DND-41 (cell line): ENCODE data around the gene PNLDC1.

Experiments
- ATAC-seq: fragments of 200-7000 bp; cut with Tn5 transposase; 3 replicates; pipeline ENCODE4 v1.9.1; 2021; ENCODE audit warnings: low read depth; ENCODE audit not compliant: insufficient read depth
- DNase-seq: peaks from one replicate; pipeline ENCODE4 v3.0.0-alpha.2; 2020
- H2AFZ ChIP-seq: 2 replicates; pipeline ENCODE4 v1.6.0; 2012; ENCODE audit warnings: low read depth, low read length
- H3K27ac ChIP-seq: 2 replicates; pipeline ENCODE4 v1.5.1; 2012; ENCODE audit warnings: low read length, inconsistent platforms
- H3K27me3 ChIP-seq: fragments of 200-600 bp; sonication (generic); 2 replicates; pipeline ENCODE4 v1.6.0; 2012; ENCODE audit warnings: low read length, mild to moderate bottlenecking, inconsistent platforms; ENCODE audit not compliant: insufficient read depth, poor library complexity
- H3K36me3 ChIP-seq: 2 replicates; pipeline ENCODE4 v1.5.1; 2012; ENCODE audit warnings: low read length, inconsistent platforms; ENCODE audit not compliant: insufficient read depth
- H3K4me1 ChIP-seq: 2 replicates; pipeline ENCODE4 v1.5.1; 2012; ENCODE audit warnings: mild to moderate bottlenecking, low read length; ENCODE audit not compliant: insufficient read depth
- H3K4me2 ChIP-seq: 2 replicates; pipeline ENCODE4 v1.6.0; 2012; ENCODE audit warnings: mild to moderate bottlenecking, moderate library complexity, low read length, inconsistent platforms; ENCODE audit not compliant: insufficient read depth
- H3K4me3 ChIP-seq, 2 experiments: fragments of 200-600 bp in 1 of 2; shearing (Covaris generic) in 1 of 2; 2 replicates each; pipeline ENCODE4 v1.5.1; 2012 to 2016; ENCODE audit warnings: inconsistent platforms in 2 of 2, low read length in 2 of 2, mild to moderate bottlenecking in 2 of 2, low read depth in 1 of 2, moderate library complexity in 1 of 2
- H3K79me2 ChIP-seq: 2 replicates; pipeline ENCODE4 v1.6.0; 2012; ENCODE audit warnings: low read length, inconsistent platforms; ENCODE audit not compliant: insufficient read depth
- H3K9ac ChIP-seq: 2 replicates; pipeline ENCODE4 v1.6.0; 2012; ENCODE audit warnings: low read depth, mild to moderate bottlenecking, inconsistent platforms, low read length, moderate library complexity
- H3K9me3 ChIP-seq: 2 replicates; pipeline ENCODE4 v1.5.1; 2012; ENCODE audit warnings: low read length, moderate library complexity, mild to moderate bottlenecking, inconsistent platforms; ENCODE audit not compliant: insufficient read depth, severe bottlenecking
- H4K20me1 ChIP-seq: 2 replicates; pipeline ENCODE4 v1.6.0; 2012; ENCODE audit warnings: low read length; ENCODE audit not compliant: insufficient read depth
- EZH2 ChIP-seq: IDR thresholded peaks from 3 replicates; pipeline ENCODE4 v1.6.1; 2012; ENCODE audit warnings: borderline replicate concordance, low read depth, mild to moderate bottlenecking, moderate library complexity, low read length, inconsistent platforms; ENCODE audit not compliant: severe bottlenecking
- TF ChIP-seq, protein P1 (sequence below): IDR thresholded peaks from 2 replicates; pipeline ENCODE4 v1.5.1; 2012; ENCODE audit warnings: borderline replicate concordance, low read length, moderate library complexity, mild to moderate bottlenecking; ENCODE audit not compliant: poor library complexity, severe bottlenecking; ENCODE audit errors: extremely low read depth

PNLDC1 gene

DNA sequence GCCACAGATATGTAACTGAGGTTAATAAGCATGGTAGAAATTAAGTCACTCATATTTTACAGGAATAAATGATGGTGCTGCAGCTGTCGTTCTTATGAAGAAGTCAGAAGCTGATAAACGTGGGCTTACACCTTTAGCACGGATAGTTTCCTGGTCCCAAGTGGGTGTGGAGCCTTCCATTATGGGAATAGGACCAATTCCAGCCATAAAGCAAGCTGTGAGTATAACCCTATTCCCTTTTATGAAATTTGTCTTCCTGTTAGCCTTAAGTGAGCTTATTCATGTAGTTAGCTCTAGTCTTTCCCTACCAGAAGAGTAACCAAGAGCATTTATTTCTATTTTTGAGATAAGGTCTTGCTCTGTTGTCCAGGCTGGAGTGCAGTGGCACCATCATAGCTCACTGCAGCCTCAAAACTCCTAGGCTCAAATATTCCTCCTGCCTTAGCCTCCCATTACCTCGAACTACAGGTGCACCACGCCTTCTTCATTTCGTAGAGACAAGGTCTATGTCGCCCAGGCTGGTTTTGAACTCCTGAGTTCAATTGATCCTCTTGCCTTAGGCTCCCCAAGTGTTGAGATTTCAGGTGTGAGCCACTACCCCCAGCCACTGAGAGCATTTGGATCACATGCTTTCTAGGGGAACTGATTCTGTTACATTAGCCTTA is 22.7 kb upstream of the PNLDC1 start:
- H3K4me3 ChIP-seq: no peak overlapping the region
- no peak overlapping the region for H3K9ac ChIP-seq
- H2AFZ ChIP-seq: no peak overlapping the region
- H3K36me3 ChIP-seq: peaks cover 98% of the 10 kb centered on the region
- H3K4me2 ChIP-seq: no peak overlapping the region
- no peak for DNase-seq
- peak; percentile 30 for ATAC-seq
- H3K4me1 ChIP-seq: peaks cover 1% of the 10 kb centered on the region; the same call in 1 of the 2 replicates
- H3K27ac ChIP-seq: no peak overlapping the region
- H4K20me1 ChIP-seq: peaks cover 19% of the 10 kb centered on the region; the same call in 1 of the 2 replicates
- no peaks in the 10 kb centered on the region for H3K27me3 ChIP-seq
- TF ChIP-seq, protein P1, sequence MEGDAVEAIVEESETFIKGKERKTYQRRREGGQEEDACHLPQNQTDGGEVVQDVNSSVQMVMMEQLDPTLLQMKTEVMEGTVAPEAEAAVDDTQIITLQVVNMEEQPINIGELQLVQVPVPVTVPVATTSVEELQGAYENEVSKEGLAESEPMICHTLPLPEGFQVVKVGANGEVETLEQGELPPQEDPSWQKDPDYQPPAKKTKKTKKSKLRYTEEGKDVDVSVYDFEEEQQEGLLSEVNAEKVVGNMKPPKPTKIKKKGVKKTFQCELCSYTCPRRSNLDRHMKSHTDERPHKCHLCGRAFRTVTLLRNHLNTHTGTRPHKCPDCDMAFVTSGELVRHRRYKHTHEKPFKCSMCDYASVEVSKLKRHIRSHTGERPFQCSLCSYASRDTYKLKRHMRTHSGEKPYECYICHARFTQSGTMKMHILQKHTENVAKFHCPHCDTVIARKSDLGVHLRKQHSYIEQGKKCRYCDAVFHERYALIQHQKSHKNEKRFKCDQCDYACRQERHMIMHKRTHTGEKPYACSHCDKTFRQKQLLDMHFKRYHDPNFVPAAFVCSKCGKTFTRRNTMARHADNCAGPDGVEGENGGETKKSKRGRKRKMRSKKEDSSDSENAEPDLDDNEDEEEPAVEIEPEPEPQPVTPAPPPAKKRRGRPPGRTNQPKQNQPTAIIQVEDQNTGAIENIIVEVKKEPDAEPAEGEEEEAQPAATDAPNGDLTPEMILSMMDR: no peak
- no peak for TF ChIP-seq EZH2
- no peaks in the 10 kb centered on the region for H3K9me3 ChIP-seq
- H3K79me2 ChIP-seq: peaks cover 26% of the 10 kb centered on the region

DNA sequence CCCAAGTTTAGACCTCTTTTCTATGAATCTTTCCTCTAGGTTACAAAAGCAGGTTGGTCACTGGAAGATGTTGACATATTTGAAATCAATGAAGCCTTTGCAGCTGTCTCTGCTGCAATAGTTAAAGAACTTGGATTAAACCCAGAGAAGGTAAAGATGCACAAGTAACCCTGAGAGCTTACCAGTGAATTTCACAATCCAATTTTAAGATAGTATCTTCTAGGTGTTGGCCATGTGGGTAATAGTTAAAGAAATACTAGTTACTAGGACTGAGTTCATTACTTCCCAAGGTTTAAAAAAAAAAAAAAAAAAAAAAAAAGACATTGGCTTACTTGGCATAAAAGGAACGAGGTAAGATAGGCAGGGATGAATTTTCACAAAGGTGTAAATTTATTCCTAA is 21.9 kb upstream of the PNLDC1 start:
- ATAC-seq: no peak
- Histone ChIP-seq H3K9ac (no peak overlapping the region), H3K36me3 (peaks cover 98% of the 10 kb centered on the region), H4K20me1 (peaks cover 27% of the 10 kb centered on the region; the same call in 1 of the 2 replicates), H3K4me2 (no peak overlapping the region), H3K27me3 (no peaks in the 10 kb centered on the region), H2AFZ (no peak overlapping the region), H3K4me1 (peaks cover 9% of the 10 kb centered on the region; the same call in 1 of the 2 replicates), H3K4me3 (no peak overlapping the region), H3K27ac (no peak overlapping the region), H3K9me3 (no peaks in the 10 kb centered on the region), H3K79me2 (peaks cover 34% of the 10 kb centered on the region)
- no peak for DNase-seq
- no peak for TF ChIP-seq EZH2
- TF ChIP-seq, protein P1: no peak

DNA sequence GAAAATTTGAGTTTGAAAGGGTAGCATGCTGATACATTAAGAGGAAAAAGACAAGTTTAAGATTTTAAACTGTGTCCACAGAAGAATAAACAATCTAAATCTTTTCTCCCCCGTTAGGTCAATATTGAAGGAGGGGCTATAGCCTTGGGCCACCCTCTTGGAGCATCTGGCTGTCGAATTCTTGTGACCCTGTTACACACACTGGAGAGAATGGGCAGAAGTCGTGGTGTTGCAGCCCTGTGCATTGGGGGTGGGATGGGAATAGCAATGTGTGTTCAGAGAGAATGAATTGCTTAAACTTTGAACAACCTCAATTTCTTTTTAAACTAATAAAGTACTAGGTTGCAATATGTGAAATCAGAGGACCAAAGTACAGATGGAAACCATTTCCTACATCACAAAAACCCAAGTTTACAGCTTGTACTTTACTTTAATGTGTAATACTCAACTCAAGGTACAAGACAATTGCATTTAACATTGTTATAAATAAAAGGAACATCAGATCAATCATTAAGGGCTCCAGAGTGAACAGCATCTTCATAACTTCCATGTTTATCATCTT is 21.5 kb upstream of the PNLDC1 start:
- no peak overlapping the region for H3K9ac ChIP-seq
- TF ChIP-seq EZH2: no peak
- TF ChIP-seq, protein P1: no peak
- no peak overlapping the region for H3K4me2 ChIP-seq
- no peak overlapping the region for H3K27ac ChIP-seq
- H3K9me3 ChIP-seq: no peaks in the 10 kb centered on the region
- no peaks in the 10 kb centered on the region for H3K27me3 ChIP-seq
- H3K4me3 ChIP-seq: no peak overlapping the region
- peaks cover 98% of the 10 kb centered on the region for H3K36me3 ChIP-seq
- peaks cover 12% of the 10 kb centered on the region; the same call in 1 of the 2 replicates for H3K4me1 ChIP-seq
- DNase-seq: no peak
- H2AFZ ChIP-seq: no peak overlapping the region
- no peak for ATAC-seq
- peaks cover 39% of the 10 kb centered on the region for H3K79me2 ChIP-seq
- peaks cover 30% of the 10 kb centered on the region; the same call in 1 of the 2 replicates for H4K20me1 ChIP-seq
